Measurements from ENCODE around the gene BRWD1.

Gene BRWD1

GRCh38 chr21:39327727-39328126, 14.3 kb upstream of the BRWD1 start:
- no peak for DNase-seq (ENCODE audit: low spot score)

- DNase-seq (ENCODE audit: low spot score), result no peak
Observed at GRCh38 chr21:39326607-39327307, 13.3 kb upstream of the BRWD1 start.

- DNase-seq (ENCODE audit: low spot score), result no peak
Observed at GRCh38 chr21:39325458-39325857, 12.0 kb upstream of the BRWD1 start.

- no peak for DNase-seq (ENCODE audit: low spot score)
Observed at GRCh38 chr21:39321424-39321823, 8.0 kb upstream of the BRWD1 start.

GRCh38 chr21:39319814-39320332, 6.4 kb upstream of the BRWD1 start:
- no peak for DNase-seq (ENCODE audit: low spot score)

- no peak for DNase-seq (ENCODE audit: low spot score)
Observed at GRCh38 chr21:39319251-39319756, 5.9 kb upstream of the BRWD1 start.

GRCh38 chr21:39318091-39318959, 4.9 kb upstream of the BRWD1 start:
- DNase-seq (ENCODE audit: low spot score), result no peak

- DNase-seq (ENCODE audit: low spot score), result no peak
Observed at GRCh38 chr21:39317134-39318090, 4.0 kb upstream of the BRWD1 start.

- DNase-seq (ENCODE audit: low spot score), result no peak
Observed at GRCh38 chr21:39316729-39317128, 3.3 kb upstream of the BRWD1 start.

- DNase-seq (ENCODE audit: low spot score), result peak; percentile 57
Observed at GRCh38 chr21:39315603-39316445, 2.4 kb upstream of the BRWD1 start.

- peak; percentile 34 for DNase-seq (ENCODE audit: low spot score)
Observed at GRCh38 chr21:39314143-39315027, 953 bp upstream of the BRWD1 start.

- no peak for DNase-seq (ENCODE audit: low spot score)
Observed at GRCh38 chr21:39313042-39313570, 326 bp downstream of the BRWD1 start.

- peak; percentile 93 for DNase-seq (ENCODE audit: low spot score)
Observed at GRCh38 chr21:39312112-39313041, 1.1 kb downstream of the BRWD1 start.

- DNase-seq (ENCODE audit: low spot score), result no peak
Observed at GRCh38 chr21:39311164-39311563, 2.3 kb downstream of the BRWD1 start.

GRCh38 chr21:39307466-39307865, 6.0 kb downstream of the BRWD1 start:
- DNase-seq (ENCODE audit: low spot score), result no peak

GRCh38 chr21:39300587-39300986, 12.8 kb downstream of the BRWD1 start:
- no peak for DNase-seq (ENCODE audit: low spot score)

GRCh38 chr21:39296891-39297290, 16.5 kb downstream of the BRWD1 start:
- DNase-seq (ENCODE audit: low spot score), result no peak

GRCh38 chr21:39288987-39289386, 24.4 kb downstream of the BRWD1 start:
- DNase-seq (ENCODE audit: low spot score), result no peak
